A172 (cell line): ENCODE data around the gene LARP4B. TPM values are rescaled to one million over a fixed set of nuclear protein-coding genes. Genes with fewer than 3 reads are reported as not detected.

ENCODE experiments used
- DNase-seq: peaks from one replicate; pipeline ENCODE4 v3.0.0-alpha.2; 2015; ENCODE audit warnings: low spot score
- total RNA-seq: library from RNA; depleted of rRNA; stranded (reverse); fragments of >200 nt; shearing (Covaris generic); gene quantifications from 2 replicates; pipeline ENCODE4 v1.2.3, GENCODE V29; 2014

Gene LARP4B
- total RNA-seq, 1 experiment from 2014 or later, result 55.7 TPM

DNA sequence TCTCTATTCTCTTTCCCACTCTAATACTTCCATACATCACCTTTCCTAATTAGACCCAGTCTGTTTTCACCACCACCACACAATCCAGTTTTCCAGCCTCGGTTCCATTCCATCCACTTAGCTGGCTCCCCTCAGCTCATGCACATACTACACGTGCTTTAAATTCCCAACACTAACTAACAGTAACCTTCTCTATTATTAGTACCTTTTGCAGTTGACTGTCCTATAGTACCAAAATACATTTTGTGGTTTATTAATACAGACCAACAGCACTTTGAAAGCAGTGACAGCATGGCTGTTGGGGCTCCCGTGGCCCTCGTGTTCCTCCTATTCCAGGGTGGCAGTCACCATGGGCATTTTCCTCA, 64.9 kb downstream of the LARP4B start:
- no peak for DNase-seq

DNA sequence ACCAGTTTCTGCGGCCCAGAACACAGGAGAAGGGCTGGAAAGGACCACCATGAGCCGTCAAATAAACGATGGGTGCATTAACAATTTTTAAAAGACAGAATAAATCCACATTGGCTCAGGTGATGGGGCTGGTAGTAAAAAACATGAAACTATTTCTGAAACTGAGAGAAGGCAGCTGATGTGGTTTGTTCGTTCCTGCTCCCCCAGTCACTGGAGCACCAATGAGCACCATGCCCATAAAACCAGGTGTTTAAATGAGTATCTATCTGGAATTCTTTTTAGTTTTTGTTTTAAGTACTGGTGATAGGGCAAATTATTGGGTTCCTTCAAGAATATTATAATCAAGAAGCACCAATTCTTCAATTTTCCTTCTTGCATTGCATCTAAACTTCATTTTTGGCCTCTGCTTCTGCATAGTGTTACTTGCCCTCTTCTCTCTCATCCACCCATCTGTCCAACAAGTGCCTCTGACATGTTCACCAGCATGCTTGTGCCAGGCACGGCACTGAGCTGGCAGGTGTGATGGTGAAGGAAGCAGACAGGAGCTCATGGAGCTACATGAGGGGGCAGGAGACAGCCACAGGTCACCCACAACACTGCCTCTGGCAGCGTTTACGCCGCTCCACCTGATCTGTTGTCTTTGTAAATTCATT, 65.5 kb downstream of the LARP4B start:
- no peak for DNase-seq

GRCh38 chr10:865257-865656, 66.2 kb downstream of the LARP4B start:
- no peak for DNase-seq

GRCh38 chr10:860519-860918, 71.0 kb downstream of the LARP4B start:
- no peak for DNase-seq

- no peak for DNase-seq
These were observed 74.9 kb downstream of the LARP4B start for GRCh38 chr10:856416-857157.

DNA sequence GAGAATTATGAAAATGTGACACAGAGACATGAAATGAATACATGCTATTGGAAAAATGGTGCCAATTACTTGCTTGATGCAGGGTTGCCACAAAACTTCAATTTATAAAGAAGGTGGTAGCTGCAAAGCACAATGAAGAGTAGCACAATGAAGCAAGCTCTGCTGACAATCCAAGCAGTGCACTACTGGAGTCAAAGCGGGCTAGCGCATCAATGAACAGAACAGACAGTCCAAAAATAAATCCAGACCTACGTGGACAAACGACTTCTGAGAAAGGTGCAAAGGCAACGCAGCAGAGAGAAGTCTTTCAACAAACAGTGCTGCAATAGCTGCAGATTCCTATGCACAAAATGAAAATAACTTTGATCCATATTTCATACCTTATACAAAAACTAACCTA, 75.8 kb downstream of the LARP4B start:
- no peak for DNase-seq

- DNase-seq, result no peak
These were observed 76.4 kb downstream of the LARP4B start for GRCh38 chr10:855079-855478.

DNA sequence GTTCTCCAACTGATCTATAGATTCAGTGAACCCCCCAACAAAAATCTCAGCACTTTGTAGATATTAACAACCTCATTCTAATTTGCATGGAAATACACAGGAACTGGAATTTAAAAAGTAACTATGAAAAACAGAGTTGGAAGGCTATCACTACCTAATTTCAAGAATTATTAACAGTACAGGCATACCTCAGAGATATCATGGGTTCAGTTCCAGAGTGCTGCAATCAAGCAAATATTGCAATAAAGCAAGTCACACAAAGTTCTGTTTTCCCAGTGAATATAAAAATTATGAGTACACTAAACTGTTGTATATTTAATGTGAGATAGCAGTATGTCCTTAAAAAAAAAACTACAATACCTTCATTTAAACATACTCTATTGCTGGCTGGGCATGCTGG, 78.5 kb downstream of the LARP4B start:
- no peak for DNase-seq

DNA sequence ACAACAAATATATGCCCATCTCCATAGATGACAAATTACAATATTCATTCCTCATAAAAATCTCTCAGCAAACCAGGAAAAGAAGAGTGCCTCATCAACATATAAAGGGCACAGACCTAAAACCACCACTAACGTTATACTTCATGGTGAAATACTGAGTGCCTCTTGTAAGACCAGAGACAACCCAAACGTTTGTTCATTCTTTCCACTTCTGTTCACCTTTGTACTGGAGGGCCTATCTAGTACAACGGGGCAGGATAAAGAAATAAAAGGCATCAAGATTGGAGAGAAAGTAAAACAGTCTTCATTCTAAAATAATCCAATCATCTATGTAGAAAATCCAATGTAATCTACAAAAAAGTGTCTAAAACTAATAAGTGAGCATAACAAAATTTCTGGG, 79.1 kb downstream of the LARP4B start:
- no peak for DNase-seq

GRCh38 chr10:851901-852300, 79.6 kb downstream of the LARP4B start:
- no peak for DNase-seq

- no peak for DNase-seq
These were observed 81.4 kb downstream of the LARP4B start for GRCh38 chr10:850093-850492.

DNA sequence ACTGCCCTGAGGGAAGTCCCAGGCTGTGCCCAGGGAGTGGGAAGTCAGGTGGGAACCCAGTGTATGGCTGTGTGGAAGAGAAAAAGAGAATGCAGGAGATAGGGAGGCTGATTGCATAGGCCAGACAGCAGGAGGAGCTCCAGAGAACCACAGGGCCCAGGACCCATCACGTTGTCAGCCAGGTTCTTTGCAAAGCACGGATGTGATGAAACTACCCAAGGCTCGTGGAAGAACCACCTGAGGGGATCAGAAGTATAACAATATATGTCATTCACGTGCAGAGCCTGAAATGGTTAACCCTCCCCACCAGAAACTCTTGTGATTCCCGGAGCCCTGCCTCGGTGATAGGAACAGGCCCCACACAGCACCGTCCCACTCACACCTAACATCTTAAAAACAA, 83.6 kb downstream of the LARP4B start:
- DNase-seq, result no peak

DNA sequence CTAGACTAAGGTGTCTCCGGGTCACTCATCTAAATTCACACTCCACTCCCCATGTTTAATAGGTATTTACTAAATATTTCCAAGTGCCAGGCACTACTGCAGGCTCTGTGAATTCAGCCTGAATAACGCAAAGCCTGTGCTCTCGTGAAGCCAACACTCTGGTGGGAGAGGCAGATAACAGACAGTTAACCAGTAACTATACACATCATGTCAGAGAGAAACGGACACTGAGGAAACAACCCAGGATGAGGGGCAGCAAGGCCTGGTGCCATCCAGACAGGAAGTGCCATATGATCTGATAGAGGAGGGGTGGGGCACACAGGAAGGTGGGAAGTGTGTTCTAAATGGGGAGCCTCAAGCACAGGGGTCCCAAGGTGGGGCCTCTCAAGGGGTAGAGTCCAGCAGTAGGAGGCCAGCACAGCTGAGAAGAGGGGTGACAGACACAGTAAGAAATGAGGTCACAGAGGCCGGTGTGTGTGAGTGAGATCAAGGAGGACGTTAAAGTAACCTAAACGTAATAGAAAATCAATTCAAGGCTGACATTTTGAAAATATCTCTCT, 85.3 kb downstream of the LARP4B start:
- DNase-seq, result no peak

- DNase-seq, result no peak
These were observed 86.0 kb downstream of the LARP4B start for GRCh38 chr10:845526-845925.

DNA sequence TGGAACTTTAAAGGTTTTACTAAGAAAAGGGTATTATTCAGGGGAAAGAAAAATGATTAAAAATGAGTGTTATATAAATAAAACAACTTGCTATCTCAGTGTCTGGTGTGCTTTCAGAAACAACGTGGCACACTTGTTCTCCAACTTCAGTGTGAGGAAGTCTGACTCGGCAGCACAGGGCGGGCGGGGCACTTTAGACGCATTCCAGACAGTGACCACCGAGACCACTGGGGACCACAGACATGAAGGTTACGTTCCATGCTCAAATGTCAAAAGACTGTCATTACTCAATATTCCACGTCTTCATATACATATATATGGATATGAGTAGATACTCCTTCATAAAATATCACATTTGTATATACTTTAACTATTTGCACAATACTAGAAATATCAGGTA, 87.0 kb downstream of the LARP4B start:
- peak; percentile 63 for DNase-seq

DNA sequence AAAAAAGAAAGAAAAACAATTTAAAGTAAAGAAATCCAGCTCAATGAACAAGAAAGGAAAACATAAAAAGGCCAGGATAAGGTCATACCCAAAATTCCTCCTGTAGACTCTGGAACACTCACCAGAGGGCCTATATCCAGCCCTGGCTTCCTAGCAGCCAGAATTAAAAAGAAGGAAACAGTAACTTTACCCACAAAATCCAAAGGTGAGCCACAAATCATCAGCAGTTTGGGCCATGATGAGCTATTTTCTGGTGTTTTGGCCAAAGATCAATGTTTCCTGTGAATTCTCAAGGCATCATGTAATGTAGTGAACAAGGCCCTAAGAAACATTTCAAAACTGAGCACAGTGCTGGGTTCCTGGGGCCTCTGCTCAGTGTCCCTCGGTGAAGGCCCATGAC, 87.8 kb downstream of the LARP4B start:
- DNase-seq, result no peak

GRCh38 chr10:842795-843194, 88.7 kb downstream of the LARP4B start:
- DNase-seq, result no peak

DNA sequence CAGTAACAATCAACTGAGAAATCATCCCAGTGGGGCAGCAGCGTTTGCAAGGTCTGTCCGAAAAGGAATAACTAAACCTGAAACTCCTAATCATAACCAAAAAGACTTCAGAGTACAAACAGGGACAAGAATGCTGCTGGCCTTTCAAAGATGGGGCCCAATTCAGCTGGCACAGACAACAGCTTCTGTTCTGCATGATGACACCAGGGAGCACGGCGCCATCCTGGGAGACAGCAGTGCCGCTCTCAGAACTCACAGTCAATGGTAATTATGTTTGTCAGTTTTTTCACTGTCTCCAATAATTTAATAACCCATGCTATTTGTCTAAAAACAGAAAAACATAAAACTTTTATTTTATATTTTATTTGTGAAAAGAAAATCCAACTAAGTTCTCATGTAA, 90.0 kb downstream of the LARP4B start:
- no peak for DNase-seq

DNA sequence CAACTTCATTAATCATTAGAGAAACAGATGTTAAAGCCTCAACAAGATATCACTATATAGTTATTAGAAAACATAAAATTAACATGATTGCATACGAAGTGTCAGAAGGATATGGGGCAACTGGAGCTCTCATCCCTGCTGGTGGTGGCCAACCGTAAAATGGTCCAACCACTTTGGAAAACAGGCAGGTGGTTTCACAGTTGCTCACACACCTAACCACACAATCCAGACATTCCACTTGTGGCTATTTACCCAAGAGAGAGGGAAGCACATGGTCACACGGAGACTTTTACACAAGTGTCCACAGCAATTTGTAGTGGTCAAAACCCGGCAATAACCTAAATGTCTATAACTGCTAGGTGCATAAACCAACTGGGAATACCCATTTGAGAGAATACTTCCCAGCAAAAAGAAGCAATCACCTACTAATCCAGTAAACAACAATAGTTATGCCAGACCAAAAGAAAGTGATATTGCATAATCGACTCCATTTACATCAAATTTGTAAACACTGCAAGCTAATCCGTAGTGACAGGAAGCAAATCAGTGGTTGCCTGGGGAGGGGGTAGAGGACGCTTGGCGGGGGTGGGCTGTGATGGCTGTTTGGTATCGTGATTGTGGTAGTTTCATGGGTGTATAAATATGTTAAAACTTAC, 91.8 kb downstream of the LARP4B start:
- DNase-seq, result no peak

- DNase-seq, result no peak
These were observed 94.7 kb downstream of the LARP4B start for GRCh38 chr10:836782-837181.

DNA sequence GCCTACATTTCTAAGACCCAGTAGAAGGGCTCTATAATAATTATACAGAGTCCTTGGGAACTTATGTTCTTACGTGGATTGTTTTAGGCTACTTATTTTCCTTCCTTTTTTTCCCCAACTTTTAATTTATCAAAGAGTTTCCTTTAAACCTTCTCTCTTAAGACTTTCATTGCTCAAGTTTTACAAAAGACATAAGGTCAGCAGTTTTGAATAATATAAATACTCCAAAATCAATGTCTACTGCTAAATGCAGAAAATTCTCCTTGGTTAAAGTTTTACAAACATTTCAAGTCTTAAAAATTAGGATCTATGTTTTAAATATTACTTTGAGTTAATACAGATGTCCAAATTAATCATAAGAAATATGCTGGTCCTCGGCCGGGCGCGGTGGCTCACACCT, 97.0 kb downstream of the LARP4B start:
- no peak for DNase-seq

- DNase-seq, result no peak
These were observed 102.3 kb downstream of the LARP4B start for GRCh38 chr10:829241-829640.

GRCh38 chr10:828191-828590, 103.3 kb downstream of the LARP4B start:
- DNase-seq, result no peak
